ENCODE data around the gene DHX58.

GRCh38 chr17:42155614-42156045, 43.1 kb upstream of the DHX58 start:
- TF ChIP-seq, protein P1, sequence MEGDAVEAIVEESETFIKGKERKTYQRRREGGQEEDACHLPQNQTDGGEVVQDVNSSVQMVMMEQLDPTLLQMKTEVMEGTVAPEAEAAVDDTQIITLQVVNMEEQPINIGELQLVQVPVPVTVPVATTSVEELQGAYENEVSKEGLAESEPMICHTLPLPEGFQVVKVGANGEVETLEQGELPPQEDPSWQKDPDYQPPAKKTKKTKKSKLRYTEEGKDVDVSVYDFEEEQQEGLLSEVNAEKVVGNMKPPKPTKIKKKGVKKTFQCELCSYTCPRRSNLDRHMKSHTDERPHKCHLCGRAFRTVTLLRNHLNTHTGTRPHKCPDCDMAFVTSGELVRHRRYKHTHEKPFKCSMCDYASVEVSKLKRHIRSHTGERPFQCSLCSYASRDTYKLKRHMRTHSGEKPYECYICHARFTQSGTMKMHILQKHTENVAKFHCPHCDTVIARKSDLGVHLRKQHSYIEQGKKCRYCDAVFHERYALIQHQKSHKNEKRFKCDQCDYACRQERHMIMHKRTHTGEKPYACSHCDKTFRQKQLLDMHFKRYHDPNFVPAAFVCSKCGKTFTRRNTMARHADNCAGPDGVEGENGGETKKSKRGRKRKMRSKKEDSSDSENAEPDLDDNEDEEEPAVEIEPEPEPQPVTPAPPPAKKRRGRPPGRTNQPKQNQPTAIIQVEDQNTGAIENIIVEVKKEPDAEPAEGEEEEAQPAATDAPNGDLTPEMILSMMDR (IDR thresholded peaks at IDR 0.05), result no peak
- no peak for TF ChIP-seq POLR2AphosphoS5 (IDR thresholded peaks at IDR 0.05)
- no peak for TF ChIP-seq POLR2A (IDR thresholded peaks at IDR 0.05)
